Caco-2 (cell line): ENCODE measurements around the gene CENPU. TPM values are rescaled to one million over a fixed set of nuclear protein-coding genes. Genes with fewer than 3 reads are reported as not detected.

Experiments used
- BruUV-seq: library from RNA; stranded (reverse); fragments of 400-500 nt; replicated peaks from 2 replicates; lab custom pipeline; 2021; lab: Mats Ljungman, UMichigan
- CTCF ChIA-PET: fragments of 300-600 bp; sonication (Branson Sonifier 250); formaldehyde crosslinking; loops from one replicate; lab custom pipeline; 2022; ENCODE audit warnings: antibody characterized with exemption; lab: Charles Lee
- POLR2A ChIA-PET: fragments of 300-600 bp; sonication (Branson Sonifier 250); formaldehyde crosslinking; loops from one replicate; lab custom pipeline; 2022; ENCODE audit warnings: antibody characterized with exemption; lab: Charles Lee
- DNase-seq, 2 experiments: peaks; one replicate each; pipeline versions ENCODE4 v3.0.0 to v3.0.0-alpha.2; 2020 to 2022
- H3K27me3 ChIP-seq: replicated peaks from 2 replicates; pipeline ENCODE4 v1.6.0; 2011; ENCODE audit warnings: low read length; ENCODE audit not compliant: control insufficient read depth, insufficient read depth
- H3K36me3 ChIP-seq: 2 replicates; pipeline ENCODE4 v1.5.1; 2011; ENCODE audit warnings: low read length; ENCODE audit not compliant: control insufficient read depth, insufficient read depth
- H3K4me1 ChIP-seq: fragments of 250-450 bp; sonication (Bioruptor Pico); 2 replicates; pipeline ENCODE4 v1.5.1; 2020; ENCODE audit warnings: mild to moderate bottlenecking
- H3K4me3 ChIP-seq: 2 replicates; pipeline ENCODE4 v1.5.1; 2011; ENCODE audit warnings: low read depth, mild to moderate bottlenecking, control low read depth, low read length
- H3K9me3 ChIP-seq: fragments of 250-450 bp; sonication (Bioruptor Pico); 2 replicates; pipeline ENCODE4 v1.5.1; 2020; ENCODE audit warnings: mild to moderate bottlenecking, moderate library complexity
- H3K27ac Mint-ChIP-seq: one replicate; pipeline ENCODE4 v1.8.0; 2022; ENCODE audit warnings: mixed read lengths; ENCODE audit not compliant: unreplicated experiment
- H3K27me3 Mint-ChIP-seq: one replicate; pipeline ENCODE4 v1.8.0; 2022; ENCODE audit warnings: mixed read lengths; ENCODE audit not compliant: insufficient read depth, unreplicated experiment
- H3K36me3 Mint-ChIP-seq: one replicate; pipeline ENCODE4 v1.8.0; 2022; ENCODE audit warnings: mild to moderate bottlenecking, mixed read lengths; ENCODE audit not compliant: insufficient read depth, unreplicated experiment
- H3K4me1 Mint-ChIP-seq: one replicate; pipeline ENCODE4 v1.8.0; 2022; ENCODE audit warnings: low read depth, mixed read lengths; ENCODE audit not compliant: unreplicated experiment
- H3K4me3 Mint-ChIP-seq: one replicate; pipeline ENCODE4 v1.8.0; 2022; ENCODE audit warnings: mild to moderate bottlenecking, moderate library complexity, mixed read lengths; ENCODE audit not compliant: unreplicated experiment
- H3K9me3 Mint-ChIP-seq: one replicate; pipeline ENCODE4 v1.8.0; 2022; ENCODE audit warnings: mixed read lengths; ENCODE audit not compliant: unreplicated experiment
- CTCF ChIP-seq, 2 experiments: fragments of 200-600 bp in 1 of 2; IDR thresholded peaks; 1 replicate in 1 of 2; 2 replicates in 1 of 2; pipeline versions ENCODE4 v1.5.1 to v1.8.0; 2011 to 2022; ENCODE audit warnings: antibody characterized with exemption in 1 of 2, control low read depth in 1 of 2, inconsistent platforms in 1 of 2, low read depth in 1 of 2, low read length in 1 of 2, mild to moderate bottlenecking in 1 of 2, moderate library complexity in 1 of 2; ENCODE audit not compliant: insufficient read depth in 1 of 2, severe bottlenecking in 1 of 2, unreplicated experiment in 1 of 2
- intact Hi-C: fragments of 100-400 bp; cut with micrococcal nuclease; formaldehyde crosslinking; loops from one replicate; pipeline ENCODE4 v1.10.0; 2022; ENCODE audit not compliant: unreplicated experiment
- total RNA-seq: library from RNA; stranded (reverse); gene quantifications from 2 replicates; pipeline ENCODE4 v1.2.3, GENCODE V29; 2022

CENPU gene
- total RNA-seq, 1 experiment from 2014 or later, result 52.0 TPM

GRCh38 chr4:184713887-184714286, 20.0 kb downstream of the CENPU start:
- DNase-seq, result no peak
- no peak overlapping the region for H3K4me3 ChIP-seq
- no peak overlapping the region for H3K4me3 Mint-ChIP-seq
- peaks cover 70% of the 10 kb centered on the region for H3K36me3 Mint-ChIP-seq
- intact Hi-C loops, result no loop called here
- no peak for TF ChIP-seq CTCF (IDR thresholded peaks at IDR 0.05; ENCODE audit: insufficient read depth in 1 of 2, low read depth in 1 of 2, low read length in 1 of 2, severe bottlenecking in 1 of 2, unreplicated experiment in 1 of 2)
- H3K27ac Mint-ChIP-seq, result no peak overlapping the region
- POLR2A ChIA-PET, result no interaction called here
- no peaks in the 10 kb centered on the region for H3K9me3 Mint-ChIP-seq
- no peaks in the 10 kb centered on the region for H3K27me3 Mint-ChIP-seq
- no peaks in the 10 kb centered on the region for H3K4me1 ChIP-seq
- no peaks in the 10 kb centered on the region for H3K9me3 ChIP-seq
- H3K27me3 ChIP-seq, result no peaks in the 10 kb centered on the region
- no peaks in the 10 kb centered on the region for H3K36me3 ChIP-seq
- BruUV-seq, result no TSS peak
- no peaks in the 10 kb centered on the region for H3K4me1 Mint-ChIP-seq
- CTCF ChIA-PET, result no interaction called here

GRCh38 chr4:184712322-184712721, 21.6 kb downstream of the CENPU start:
- H3K27ac Mint-ChIP-seq, result no peak overlapping the region
- ChIA-PET POLR2A (no interaction called here), CTCF (no interaction called here)
- H3K36me3 Mint-ChIP-seq, result peaks cover 68% of the 10 kb centered on the region
- no peaks in the 10 kb centered on the region for H3K9me3 Mint-ChIP-seq
- H3K27me3 ChIP-seq, result no peaks in the 10 kb centered on the region
- TF ChIP-seq CTCF (IDR thresholded peaks at IDR 0.05; ENCODE audit: insufficient read depth in 1 of 2, low read depth in 1 of 2, low read length in 1 of 2, severe bottlenecking in 1 of 2, unreplicated experiment in 1 of 2), result no peak
- intact Hi-C loops, result no loop called here
- H3K9me3 ChIP-seq, result no peaks in the 10 kb centered on the region
- H3K27me3 Mint-ChIP-seq, result no peaks in the 10 kb centered on the region
- no peaks in the 10 kb centered on the region for H3K36me3 ChIP-seq
- no peaks in the 10 kb centered on the region for H3K4me1 Mint-ChIP-seq
- no TSS peak for BruUV-seq
- no peak for DNase-seq
- H3K4me3 Mint-ChIP-seq, result no peak overlapping the region
- H3K4me1 ChIP-seq, result no peaks in the 10 kb centered on the region
- H3K4me3 ChIP-seq, result no peak overlapping the region

- H3K36me3 ChIP-seq, result no peaks in the 10 kb centered on the region; the same call in 1 of the 2 replicates
- peaks cover 58% of the 10 kb centered on the region for H3K36me3 Mint-ChIP-seq
- no peaks in the 10 kb centered on the region for H3K4me1 Mint-ChIP-seq
- H3K27ac Mint-ChIP-seq, result no peak overlapping the region
- TF ChIP-seq CTCF (IDR thresholded peaks at IDR 0.05; ENCODE audit: insufficient read depth in 1 of 2, low read depth in 1 of 2, low read length in 1 of 2, severe bottlenecking in 1 of 2, unreplicated experiment in 1 of 2), result no peak
- no peak overlapping the region for H3K4me3 Mint-ChIP-seq
- no peak overlapping the region for H3K4me3 ChIP-seq
- DNase-seq, result no peak
- CTCF ChIA-PET, result no interaction called here
- intact Hi-C loops, result no loop called here
- POLR2A ChIA-PET, result no interaction called here
- BruUV-seq, result no TSS peak
- no peaks in the 10 kb centered on the region for H3K27me3 Mint-ChIP-seq
- no peaks in the 10 kb centered on the region for H3K4me1 ChIP-seq
- H3K9me3 Mint-ChIP-seq, result no peaks in the 10 kb centered on the region
- no peaks in the 10 kb centered on the region for H3K27me3 ChIP-seq
- no peaks in the 10 kb centered on the region for H3K9me3 ChIP-seq
Measured at GRCh38 chr4:184706453-184706852, 27.4 kb downstream of the CENPU start.
